Neutrophil (primary cell): ENCODE measurements around the gene CROCC.
"Not testable (repeated sequence)": the region's sequence is repeated elsewhere in the genome, so short reads cannot be mapped to it uniquely, and the experiment has no call there.

Experiments
- H3K27ac ChIP-seq: fragments of 200-600 bp; sonication (generic); 2 replicates; pipeline ENCODE4 v1.5.1; 2016; ENCODE audit warnings: mild to moderate bottlenecking, moderate library complexity
- H3K27me3 ChIP-seq: fragments of 200-600 bp; sonication (generic); 2 replicates; pipeline ENCODE4 v1.6.0; 2016; ENCODE audit warnings: mild to moderate bottlenecking
- H3K36me3 ChIP-seq: fragments of 200-600 bp; sonication (generic); 2 replicates; pipeline ENCODE4 v1.5.1; 2017
- H3K4me1 ChIP-seq, 2 experiments: fragments of 200-600 bp in 1 of 2; sonication (generic) in 1 of 2; 1 replicate in 1 of 2; 2 replicates in 1 of 2; pipeline versions ENCODE4 v1.5.1 to v1.6.1; 2013 to 2016; ENCODE audit warnings: low read depth in 1 of 2, low read length in 1 of 2, mild to moderate bottlenecking in 1 of 2, moderate library complexity in 1 of 2; ENCODE audit not compliant: control insufficient read depth in 1 of 2, insufficient read depth in 1 of 2
- H3K4me3 ChIP-seq, 2 experiments: fragments of 200-600 bp in 1 of 2; sonication (generic) in 1 of 2; 1 replicate in 1 of 2; 2 replicates in 1 of 2; pipeline ENCODE4 v1.5.1; 2013 to 2016; ENCODE audit warnings: low read depth in 1 of 2, low read length in 1 of 2, mild to moderate bottlenecking in 1 of 2, moderate library complexity in 1 of 2
- H3K9me3 ChIP-seq: fragments of 200-600 bp; sonication (generic); 2 replicates; pipeline ENCODE4 v1.5.1; 2016
- CTCF ChIP-seq: fragments of 200-600 bp; sonication (generic); IDR thresholded peaks from 2 replicates; pipeline ENCODE4 v1.5.1; 2016; ENCODE audit warnings: antibody characterized with exemption

CROCC gene

DNA sequence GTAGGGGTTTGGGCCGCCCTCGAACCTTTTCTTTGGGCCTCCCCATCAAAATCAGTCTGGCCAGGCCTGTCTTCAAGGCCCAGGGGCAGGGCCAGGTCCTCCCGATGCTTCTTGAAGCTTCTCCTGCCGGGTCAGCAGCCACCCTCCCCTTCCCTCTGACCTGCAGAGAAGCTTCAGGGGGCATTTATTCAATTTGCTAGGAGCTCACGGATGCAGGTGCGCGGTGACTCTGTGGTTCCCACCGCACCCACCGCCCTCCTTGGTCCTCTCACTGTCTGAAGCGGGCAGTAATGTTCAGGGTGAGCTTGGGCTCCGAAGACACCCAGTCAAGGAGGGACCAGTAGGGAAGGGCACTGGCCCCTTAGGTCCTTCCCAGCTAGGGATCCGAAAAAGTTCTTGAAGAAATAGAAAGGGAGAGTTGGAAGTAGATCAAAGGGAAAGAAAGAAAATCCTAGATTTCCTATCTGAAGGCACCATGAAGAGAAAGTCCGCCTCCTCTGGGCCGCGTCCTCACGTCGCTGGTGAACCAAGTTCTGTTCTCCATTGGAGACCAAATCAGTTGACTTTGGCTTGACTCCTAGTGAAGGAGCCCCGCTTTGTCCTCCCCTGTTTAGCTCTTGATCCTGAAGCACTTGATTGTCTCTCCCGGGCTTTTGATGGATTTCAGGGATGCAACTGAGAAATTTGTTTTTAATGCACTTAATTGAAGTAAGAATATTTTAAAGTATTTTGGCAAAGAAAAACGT lies 34.7 kb upstream of the CROCC start:
- TF ChIP-seq CTCF, result no peak
- Histone ChIP-seq H3K27me3 (peaks cover 40% of the 10 kb centered on the region), H3K4me1 (peaks cover 13 to 15% of the 10 kb centered on the region in 2 experiments), H3K4me3 (no peak overlapping the region), H3K36me3 (no peaks in the 10 kb centered on the region), H3K9me3 (no peaks in the 10 kb centered on the region), H3K27ac (no peak overlapping the region)

DNA sequence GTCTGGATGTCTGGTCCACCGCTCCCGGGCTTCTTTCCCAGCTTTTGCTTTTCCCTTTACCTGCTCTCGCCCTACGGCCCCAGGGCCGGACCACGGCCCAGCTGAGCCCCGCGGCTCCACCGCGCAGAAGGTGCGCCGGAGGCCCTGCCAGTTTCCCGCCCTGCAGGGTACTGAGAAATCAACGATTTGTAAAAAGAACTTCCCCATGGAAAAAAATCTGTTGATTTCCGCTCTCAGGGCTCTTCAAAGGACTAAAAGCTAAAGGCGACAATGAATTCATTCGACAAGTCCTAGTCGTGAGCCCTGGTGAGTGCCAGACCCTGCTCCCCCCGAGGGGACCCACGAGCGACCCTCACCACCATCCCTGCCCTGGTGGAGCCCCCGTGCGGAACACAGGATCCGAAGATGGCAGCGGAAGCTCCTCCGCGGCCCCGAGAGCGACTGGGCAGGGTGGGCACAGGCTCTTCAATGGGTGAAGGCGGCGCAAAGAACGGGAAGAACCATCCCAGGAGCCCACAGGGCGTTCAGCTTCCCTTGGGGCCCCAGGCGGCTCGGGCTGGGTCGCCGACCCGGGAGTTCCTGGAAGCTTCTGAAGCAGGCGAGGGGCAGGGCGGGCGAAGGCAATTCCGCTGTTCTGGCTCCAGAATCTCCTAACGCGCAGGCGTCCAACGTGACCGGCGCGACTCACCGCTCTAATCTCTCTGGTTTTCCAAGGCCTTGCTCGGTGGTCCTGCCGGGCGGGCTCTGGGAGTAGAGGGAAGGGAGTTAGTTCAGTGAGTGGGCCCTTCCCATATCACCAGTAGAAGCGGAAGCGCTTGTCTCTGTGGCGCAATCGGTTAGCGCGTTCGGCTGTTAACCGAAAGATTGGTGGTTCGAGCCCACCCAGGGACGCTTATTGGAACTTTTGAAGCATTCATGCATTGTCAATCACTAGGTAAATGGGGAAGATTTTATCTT lies 32.6 kb upstream of the CROCC start:
- peaks cover 13 to 18% of the 10 kb centered on the region in 2 experiments for H3K4me1 ChIP-seq
- no peak for TF ChIP-seq CTCF
- H3K27ac ChIP-seq, result peak overlapping the region; percentile 40
- no peaks in the 10 kb centered on the region for H3K9me3 ChIP-seq
- no peaks in the 10 kb centered on the region for H3K36me3 ChIP-seq
- peak overlapping the region; percentile 57 to 64 for H3K4me3 ChIP-seq
- peaks cover 40% of the 10 kb centered on the region for H3K27me3 ChIP-seq

DNA sequence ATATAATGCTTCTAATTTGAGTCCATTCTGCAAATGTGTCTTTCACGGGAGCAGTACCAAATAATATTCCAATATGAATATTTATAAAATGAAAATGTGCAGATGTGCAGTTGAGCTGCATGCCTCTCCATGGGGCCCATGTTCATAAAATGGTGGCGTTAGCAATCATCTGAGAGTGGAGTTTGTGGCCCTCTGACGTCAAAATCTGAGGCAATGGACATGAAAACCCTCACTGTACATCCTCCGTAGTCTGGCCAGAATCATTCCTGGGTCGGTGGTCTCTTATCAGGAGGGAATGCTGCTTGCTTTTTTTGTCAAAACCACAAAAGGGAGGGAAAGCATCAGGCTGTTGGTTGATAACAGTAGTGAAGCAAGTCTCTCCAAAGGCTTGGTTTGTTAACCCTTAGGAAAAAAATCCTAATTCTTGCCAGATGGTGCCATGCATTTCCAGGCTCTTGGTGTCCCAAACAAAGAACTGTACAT lies 31.2 kb upstream of the CROCC start:
- not testable (repeated sequence) for H3K9me3 ChIP-seq, H3K36me3 ChIP-seq, H3K4me3 ChIP-seq, H3K27ac ChIP-seq
- H3K4me1 ChIP-seq, result peaks cover 17 to 18% of the 10 kb centered on the region in 2 experiments
- H3K27me3 ChIP-seq, result peaks cover 36% of the 10 kb centered on the region

- H3K36me3 ChIP-seq, H3K27ac ChIP-seq, H3K9me3 ChIP-seq, H3K4me3 ChIP-seq: not testable (repeated sequence)
- H3K27me3 ChIP-seq, result peaks cover 36% of the 10 kb centered on the region
- H3K4me1 ChIP-seq, result peaks cover 17 to 18% of the 10 kb centered on the region in 2 experiments
These were observed 30.7 kb upstream of the CROCC start for GRCh38 chr1:16891057-16891456.

DNA sequence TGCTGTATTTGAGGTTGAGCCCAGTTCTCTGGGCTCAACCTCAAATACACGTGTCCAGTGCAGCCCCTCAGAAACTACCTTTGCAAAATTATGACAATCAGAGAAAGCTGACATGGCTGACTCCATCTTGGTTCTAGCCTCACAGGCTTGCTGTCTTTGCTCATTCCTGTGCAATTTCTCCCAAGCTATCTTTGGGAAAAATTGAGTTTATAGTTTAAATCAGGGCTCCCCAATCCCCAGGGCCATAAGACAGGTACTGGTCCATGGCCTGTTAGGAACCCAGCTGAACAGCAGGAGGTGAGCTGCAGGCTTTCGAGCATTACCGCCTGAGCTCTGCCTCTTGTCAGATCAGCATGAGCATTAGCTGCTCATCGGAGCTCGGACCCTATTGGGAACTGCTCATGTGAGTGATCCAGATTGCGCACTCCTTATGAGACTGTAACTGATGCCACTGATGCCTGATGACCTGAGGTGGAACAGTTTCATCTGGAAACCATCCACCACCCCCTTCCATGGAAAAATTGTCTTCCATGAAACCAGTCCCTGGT lies 28.7 kb upstream of the CROCC start:
- H3K27me3 ChIP-seq, result peaks cover 25% of the 10 kb centered on the region
- H3K4me3 ChIP-seq, H3K9me3 ChIP-seq, H3K27ac ChIP-seq, H3K36me3 ChIP-seq: not testable (repeated sequence)
- peaks cover 27 to 31% of the 10 kb centered on the region in 2 experiments for H3K4me1 ChIP-seq

GRCh38 chr1:16893796-16894195 lies 27.9 kb upstream of the CROCC start:
- Histone ChIP-seq H3K4me1 (peaks cover 27 to 31% of the 10 kb centered on the region in 2 experiments), H3K27me3 (peaks cover 20% of the 10 kb centered on the region)
- not testable (repeated sequence) for H3K9me3 ChIP-seq, H3K36me3 ChIP-seq, H3K4me3 ChIP-seq, H3K27ac ChIP-seq

DNA sequence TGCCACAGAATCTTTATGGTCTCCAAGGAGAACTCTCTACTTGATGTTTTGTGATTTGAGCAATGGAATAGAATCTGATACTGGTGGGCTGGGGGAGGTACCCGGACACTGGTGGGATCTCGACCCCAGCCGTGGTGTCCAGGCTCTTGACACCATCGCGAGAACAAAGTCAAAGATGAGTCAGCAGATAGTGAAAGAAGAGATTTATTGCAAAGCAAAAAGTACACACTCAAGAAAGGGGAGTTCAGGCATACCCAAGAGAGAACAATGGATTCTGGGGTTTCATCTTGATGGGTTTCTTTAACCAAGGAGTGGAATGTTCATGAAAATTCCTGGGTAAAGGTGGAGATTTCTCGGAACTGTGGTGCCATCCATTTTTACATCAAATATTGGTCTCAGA lies 27.4 kb upstream of the CROCC start:
- not testable (repeated sequence) for H3K36me3 ChIP-seq, H3K27ac ChIP-seq, H3K9me3 ChIP-seq, H3K4me3 ChIP-seq
- Histone ChIP-seq H3K27me3 (peaks cover 15% of the 10 kb centered on the region), H3K4me1 (peaks cover 23 to 30% of the 10 kb centered on the region in 2 experiments)

DNA sequence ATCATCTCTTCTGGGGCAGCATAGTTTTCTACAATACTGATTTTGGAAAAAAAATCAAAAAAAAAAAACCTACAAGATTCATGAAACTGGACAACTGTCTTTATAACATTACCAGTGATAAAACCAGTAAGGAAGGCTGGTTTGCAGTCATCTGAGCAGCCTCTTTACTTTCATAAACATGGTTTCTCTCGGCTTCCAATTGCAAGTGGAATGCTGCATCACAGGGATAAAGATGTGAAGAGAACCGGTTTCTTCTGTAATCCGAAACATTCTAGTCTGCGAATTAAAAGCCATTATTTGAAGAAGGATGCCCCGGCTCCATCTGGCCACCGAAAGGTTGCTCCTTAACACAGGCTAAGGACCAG lies 26.5 kb upstream of the CROCC start:
- Histone ChIP-seq H3K4me1 (peaks cover 14 to 21% of the 10 kb centered on the region in 2 experiments), H3K4me3 (peak overlapping the region in 1 of 2 experiments; percentile 60)
- not testable (repeated sequence) for H3K27ac ChIP-seq, H3K9me3 ChIP-seq, H3K36me3 ChIP-seq, H3K27me3 ChIP-seq

DNA sequence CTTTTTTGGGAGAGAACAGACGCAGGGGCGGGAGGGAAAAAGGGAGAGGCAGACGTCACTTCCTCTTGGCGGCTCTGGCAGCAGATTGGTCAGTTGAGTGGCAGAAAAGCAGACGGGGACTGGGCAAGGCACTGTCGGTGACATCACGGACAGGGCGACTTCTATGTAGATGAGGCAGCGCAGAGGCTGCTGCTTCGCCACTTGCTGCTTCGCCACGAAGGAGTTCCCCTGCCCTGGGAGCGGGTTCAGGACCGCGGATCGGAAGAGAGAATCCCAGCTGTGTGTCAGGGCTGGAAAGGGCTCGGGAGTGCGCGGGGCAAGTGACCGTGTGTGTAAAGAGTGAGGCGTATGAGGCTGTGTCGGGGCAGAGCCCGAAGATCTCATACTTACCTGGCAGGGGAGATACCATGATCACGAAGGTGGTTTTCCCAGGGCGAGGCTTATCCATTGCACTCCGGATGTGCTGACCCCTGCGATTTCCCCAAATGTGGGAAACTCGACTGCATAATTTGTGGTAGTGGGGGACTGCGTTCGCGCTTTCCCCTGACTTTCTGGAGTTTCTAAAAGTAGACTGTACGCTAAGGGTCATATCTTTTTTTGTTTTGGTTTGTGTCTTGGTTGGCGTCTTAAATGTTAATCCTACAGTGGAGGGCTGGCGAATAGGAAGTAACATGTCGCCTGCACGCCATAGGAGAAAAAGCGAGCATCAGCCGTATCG lies 26.0 kb upstream of the CROCC start, which contains the start of gene RNU1-2:
Gene RNU1-2, plus strand, starts transcription at position 383 of the 718 bp plus-strand sequence.
- peak within 1 kb of the TSS; percentile 24 to 60 for H3K4me3 ChIP-seq
- H3K4me1 ChIP-seq, result peaks cover 12 to 19% of the 10 kb centered on the region in 2 experiments
- peak within 1 kb of the TSS; percentile 70 for H3K27ac ChIP-seq
- H3K9me3 ChIP-seq, H3K27me3 ChIP-seq, H3K36me3 ChIP-seq: not testable (repeated sequence)

GRCh38 chr1:16896316-16897055 lies 25.2 kb upstream of the CROCC start:
- not testable (repeated sequence) for H3K27me3 ChIP-seq, H3K9me3 ChIP-seq, H3K36me3 ChIP-seq
- peak overlapping the region; percentile 24 to 60 for H3K4me3 ChIP-seq
- peaks cover 19 to 23% of the 10 kb centered on the region in 2 experiments for H3K4me1 ChIP-seq
- peak overlapping the region; percentile 70 for H3K27ac ChIP-seq
